ENCODE results near the gene NAP1L4.

DNA sequence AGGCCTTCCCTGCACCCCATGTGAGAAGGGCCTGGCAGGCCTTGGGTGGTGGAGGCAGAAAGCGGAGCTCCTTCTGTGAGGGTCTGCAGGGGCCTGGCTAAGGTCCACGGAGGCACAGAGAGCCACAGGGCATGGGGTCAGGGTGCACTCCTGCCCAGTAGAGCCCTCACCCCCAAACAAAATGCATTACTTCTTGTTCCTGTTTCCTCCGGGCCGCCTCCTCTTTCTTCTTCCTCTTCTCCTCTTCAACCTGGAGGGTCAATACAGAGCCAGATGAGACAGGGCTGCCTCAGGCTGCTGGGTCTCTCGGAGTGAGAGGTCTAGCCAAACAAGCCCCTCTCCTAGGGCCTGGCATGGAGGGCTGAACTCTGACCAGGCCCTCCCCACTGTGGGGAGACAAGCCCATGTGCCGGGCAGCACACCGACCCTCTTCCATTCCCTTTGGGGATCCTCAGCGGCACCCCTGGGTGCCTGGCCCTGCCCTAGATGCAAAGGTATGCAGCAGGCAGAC lies 10.3 kb upstream of the NAP1L4 start:
- TF ChIP-seq, protein P1, sequence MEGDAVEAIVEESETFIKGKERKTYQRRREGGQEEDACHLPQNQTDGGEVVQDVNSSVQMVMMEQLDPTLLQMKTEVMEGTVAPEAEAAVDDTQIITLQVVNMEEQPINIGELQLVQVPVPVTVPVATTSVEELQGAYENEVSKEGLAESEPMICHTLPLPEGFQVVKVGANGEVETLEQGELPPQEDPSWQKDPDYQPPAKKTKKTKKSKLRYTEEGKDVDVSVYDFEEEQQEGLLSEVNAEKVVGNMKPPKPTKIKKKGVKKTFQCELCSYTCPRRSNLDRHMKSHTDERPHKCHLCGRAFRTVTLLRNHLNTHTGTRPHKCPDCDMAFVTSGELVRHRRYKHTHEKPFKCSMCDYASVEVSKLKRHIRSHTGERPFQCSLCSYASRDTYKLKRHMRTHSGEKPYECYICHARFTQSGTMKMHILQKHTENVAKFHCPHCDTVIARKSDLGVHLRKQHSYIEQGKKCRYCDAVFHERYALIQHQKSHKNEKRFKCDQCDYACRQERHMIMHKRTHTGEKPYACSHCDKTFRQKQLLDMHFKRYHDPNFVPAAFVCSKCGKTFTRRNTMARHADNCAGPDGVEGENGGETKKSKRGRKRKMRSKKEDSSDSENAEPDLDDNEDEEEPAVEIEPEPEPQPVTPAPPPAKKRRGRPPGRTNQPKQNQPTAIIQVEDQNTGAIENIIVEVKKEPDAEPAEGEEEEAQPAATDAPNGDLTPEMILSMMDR (IDR thresholded peaks at IDR 0.05) = no peak
- TF ChIP-seq ZFX (IDR thresholded peaks at IDR 0.05; ENCODE audit: borderline replicate concordance) = no peak

Measured in 22Rv1 (cell line).